Keratinocyte (primary cell): ENCODE results near the gene PNMT. TPM values are rescaled to one million over a fixed set of nuclear protein-coding genes. Genes with fewer than 3 reads are reported as not detected.

Experiments used
- DNase-seq: peaks from one replicate; pipeline ENCODE4 v3.0.0-alpha.2; 2011; ENCODE audit warnings: low read depth, missing footprints, low spot score
- FAIRE-seq: peaks from 2 replicates; lab custom pipeline; 2011; peaks lifted over from hg19 to GRCh38; lab: Jason Lieb, UNC
- H2AFZ ChIP-seq: 2 replicates; pipeline ENCODE4 v1.6.0; 2012; ENCODE audit warnings: low read length, control low read depth, inconsistent platforms; ENCODE audit not compliant: control insufficient read depth
- H3K27ac ChIP-seq: 2 replicates; pipeline ENCODE4 v1.5.1; 2011; ENCODE audit warnings: low read length; ENCODE audit not compliant: control insufficient read depth, insufficient read depth
- H3K27me3 ChIP-seq: 3 replicates; pipeline ENCODE4 v1.6.0; 2011; ENCODE audit warnings: low read length; ENCODE audit not compliant: control insufficient read depth, insufficient read depth; ENCODE audit errors: extremely low read depth
- H3K36me3 ChIP-seq, 2 experiments: 2 replicates in 1 of 2; 3 replicates in 1 of 2; pipeline ENCODE4 v1.5.1; 2011; ENCODE audit warnings: low read length in 2 of 2, mild to moderate bottlenecking in 1 of 2; ENCODE audit not compliant: control insufficient read depth in 2 of 2, insufficient read depth in 2 of 2; ENCODE audit errors: extremely low read depth in 1 of 2
- H3K4me1 ChIP-seq: 3 replicates; pipeline ENCODE4 v1.5.1; 2011; ENCODE audit warnings: low read length; ENCODE audit not compliant: control insufficient read depth, insufficient read depth; ENCODE audit errors: extremely low read depth
- H3K4me2 ChIP-seq: 3 replicates; pipeline ENCODE4 v1.6.0; 2011; ENCODE audit warnings: low read depth, low read length; ENCODE audit not compliant: control insufficient read depth, insufficient read depth; ENCODE audit errors: extremely low read depth
- H3K4me3 ChIP-seq, 3 experiments: fragments of 200-600 bp in 1 of 3; sonication (generic) in 1 of 3; 2 replicates in 2 of 3; 3 replicates in 1 of 3; pipeline ENCODE4 v1.5.1; 2011 to 2016; ENCODE audit warnings: low read length in 3 of 3, mild to moderate bottlenecking in 3 of 3, control low read depth in 2 of 3, inconsistent platforms in 1 of 3, low read depth in 1 of 3, mixed read lengths in 1 of 3, mixed run types in 1 of 3, moderate library complexity in 1 of 3; ENCODE audit not compliant: control insufficient read depth in 2 of 3, insufficient read depth in 2 of 3; ENCODE audit errors: extremely low read depth in 1 of 3
- H3K79me2 ChIP-seq: 2 replicates; pipeline ENCODE4 v1.6.0; 2012; ENCODE audit warnings: low read length; ENCODE audit not compliant: control insufficient read depth, insufficient read depth
- H3K9ac ChIP-seq: 3 replicates; pipeline ENCODE4 v1.6.0; 2011; ENCODE audit warnings: low read length; ENCODE audit not compliant: control insufficient read depth, insufficient read depth; ENCODE audit errors: extremely low read depth
- H3K9me1 ChIP-seq: 3 replicates; pipeline ENCODE4 v1.6.0; 2011; ENCODE audit warnings: low read length; ENCODE audit not compliant: control insufficient read depth, insufficient read depth; ENCODE audit errors: extremely low read depth
- H3K9me3 ChIP-seq: 2 replicates; pipeline ENCODE4 v1.5.1; 2012; ENCODE audit warnings: low read depth, low read length; ENCODE audit not compliant: control insufficient read depth
- H4K20me1 ChIP-seq: 3 replicates; pipeline ENCODE4 v1.6.0; 2011; ENCODE audit warnings: low read length; ENCODE audit not compliant: control insufficient read depth, insufficient read depth; ENCODE audit errors: extremely low read depth
- EZH2 ChIP-seq: IDR thresholded peaks from one replicate; pipeline ENCODE4 v1.6.1; 2012; ENCODE audit warnings: inconsistent platforms, mild to moderate bottlenecking, low read length, moderate library complexity
- dilution Hi-C: fragments of 300-500 bp; cut with MboI; formaldehyde crosslinking; loops from one replicate; pipeline ENCODE4 v1.7.0; 2020; ENCODE audit warnings: low sequenced_read_pairs; ENCODE audit not compliant: extremely low pct_ligation_motif_present
- polyA plus RNA-seq, 5 experiments: library from polyadenylated mRNA; depleted of rRNA in 3 of 5; stranded (reverse) in 3 of 5; stranded (forward) in 1 of 5; unstranded in 1 of 5; fragments of >200 nt; gene quantifications; 1 replicate in 1 of 5; 2 replicates in 3 of 5; 3 replicates in 1 of 5; pipeline versions ENCODE4 v1.2.1 to v1.2.3, GENCODE V29; 2011 to 2012; ENCODE audit warnings: missing spikeins in 2 of 5, low read depth in 1 of 5, low replicate concordance in 1 of 5
- TF ChIP-seq, protein P1 (sequence below), 3 experiments: IDR thresholded peaks in 1 of 3; conservative IDR thresholded peaks in 1 of 3; optimal IDR thresholded peaks in 1 of 3; 2 replicates in 2 of 3; 3 replicates in 1 of 3; pipeline versions ENCODE3 to v1.5.1; 2011; ENCODE audit warnings: low read length in 3 of 3, mild to moderate bottlenecking in 3 of 3, moderate library complexity in 2 of 3, control low read depth in 1 of 3, inconsistent platforms in 1 of 3; ENCODE audit not compliant: insufficient read depth in 2 of 3; ENCODE audit errors: extremely low read depth in 1 of 3

Gene PNMT
- polyA plus RNA-seq, 1 donor (not counting 4 experiments of a cell fraction or from before 2014, with no cell fraction given), result not detected

DNA sequence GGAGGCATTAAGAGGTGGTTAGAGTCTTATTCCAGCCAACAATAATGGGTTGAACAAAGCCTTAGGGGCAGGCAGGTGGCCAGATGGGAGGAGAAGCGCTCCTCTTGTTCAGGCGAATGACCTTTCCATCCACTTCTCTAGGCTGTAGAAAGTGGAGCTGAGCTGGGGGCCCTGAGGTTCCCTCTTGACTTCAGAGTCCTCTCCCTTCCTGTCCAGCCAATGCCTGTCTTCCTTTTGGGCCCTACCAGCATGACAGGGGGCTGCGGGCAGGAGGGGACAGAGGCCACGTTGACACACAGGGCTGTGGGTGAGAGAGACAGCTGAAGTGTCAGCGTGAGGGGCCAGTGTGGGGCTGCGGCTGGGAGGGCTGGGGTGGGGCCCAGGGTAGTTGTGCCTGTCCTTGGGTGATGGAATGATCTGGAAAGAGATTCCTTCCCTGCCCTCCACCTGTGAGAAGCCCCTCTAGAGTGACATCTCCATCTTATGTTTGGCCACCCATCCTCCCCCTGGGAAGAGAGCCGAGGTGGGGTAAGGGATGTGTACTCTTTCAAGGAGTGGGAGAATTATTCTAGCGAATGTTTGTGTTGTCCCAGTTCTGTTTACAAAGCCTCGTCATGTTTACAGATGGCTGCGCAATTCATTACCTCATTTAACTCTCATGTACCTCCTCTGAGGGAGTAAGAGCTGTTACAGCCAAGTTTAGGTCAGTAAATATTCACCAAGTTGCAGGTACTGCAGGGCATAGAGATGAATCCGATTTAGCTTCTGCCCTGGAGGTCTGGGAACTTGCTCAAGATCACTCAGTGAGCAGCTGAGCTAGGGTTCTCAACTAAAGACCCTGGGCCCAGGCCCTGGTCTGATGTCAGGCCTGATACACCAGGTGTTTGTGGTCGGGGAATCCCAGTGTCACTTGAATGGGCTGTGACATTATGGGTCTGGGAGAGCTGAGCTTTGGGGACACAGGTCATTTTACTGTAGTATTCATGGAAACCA lies 34.9 kb downstream of the PNMT start:
- Histone ChIP-seq H3K9me1 (peaks cover 4% of the 10 kb centered on the region), H3K36me3 (peaks cover 0 to 7% of the 10 kb centered on the region in 2 experiments), H2AFZ (no peak overlapping the region), H3K27me3 (no peaks in the 10 kb centered on the region), H4K20me1 (no peaks in the 10 kb centered on the region), H3K4me3 (no peak overlapping the region), H3K79me2 (peaks cover 22% of the 10 kb centered on the region), H3K4me1 (peaks cover 40% of the 10 kb centered on the region), H3K9ac (no peak overlapping the region), H3K4me2 (no peak overlapping the region), H3K9me3 (no peaks in the 10 kb centered on the region), H3K27ac (no peak overlapping the region)
- DNase-seq (no peak), FAIRE-seq (no peak)
- TF ChIP-seq, protein P1, sequence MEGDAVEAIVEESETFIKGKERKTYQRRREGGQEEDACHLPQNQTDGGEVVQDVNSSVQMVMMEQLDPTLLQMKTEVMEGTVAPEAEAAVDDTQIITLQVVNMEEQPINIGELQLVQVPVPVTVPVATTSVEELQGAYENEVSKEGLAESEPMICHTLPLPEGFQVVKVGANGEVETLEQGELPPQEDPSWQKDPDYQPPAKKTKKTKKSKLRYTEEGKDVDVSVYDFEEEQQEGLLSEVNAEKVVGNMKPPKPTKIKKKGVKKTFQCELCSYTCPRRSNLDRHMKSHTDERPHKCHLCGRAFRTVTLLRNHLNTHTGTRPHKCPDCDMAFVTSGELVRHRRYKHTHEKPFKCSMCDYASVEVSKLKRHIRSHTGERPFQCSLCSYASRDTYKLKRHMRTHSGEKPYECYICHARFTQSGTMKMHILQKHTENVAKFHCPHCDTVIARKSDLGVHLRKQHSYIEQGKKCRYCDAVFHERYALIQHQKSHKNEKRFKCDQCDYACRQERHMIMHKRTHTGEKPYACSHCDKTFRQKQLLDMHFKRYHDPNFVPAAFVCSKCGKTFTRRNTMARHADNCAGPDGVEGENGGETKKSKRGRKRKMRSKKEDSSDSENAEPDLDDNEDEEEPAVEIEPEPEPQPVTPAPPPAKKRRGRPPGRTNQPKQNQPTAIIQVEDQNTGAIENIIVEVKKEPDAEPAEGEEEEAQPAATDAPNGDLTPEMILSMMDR (optimal IDR thresholded peaks at IDR 0.05 in 1 of 3, IDR thresholded peaks at IDR 0.05 in 1 of 3, conservative IDR thresholded peaks at IDR 0.05 in 1 of 3; ENCODE audit: extremely low read depth in 1 of 3, insufficient read depth in 2 of 3, low read length in 3 of 3), result no peak
- no peak for TF ChIP-seq EZH2
- dilution Hi-C loops, result no loop called here

DNA sequence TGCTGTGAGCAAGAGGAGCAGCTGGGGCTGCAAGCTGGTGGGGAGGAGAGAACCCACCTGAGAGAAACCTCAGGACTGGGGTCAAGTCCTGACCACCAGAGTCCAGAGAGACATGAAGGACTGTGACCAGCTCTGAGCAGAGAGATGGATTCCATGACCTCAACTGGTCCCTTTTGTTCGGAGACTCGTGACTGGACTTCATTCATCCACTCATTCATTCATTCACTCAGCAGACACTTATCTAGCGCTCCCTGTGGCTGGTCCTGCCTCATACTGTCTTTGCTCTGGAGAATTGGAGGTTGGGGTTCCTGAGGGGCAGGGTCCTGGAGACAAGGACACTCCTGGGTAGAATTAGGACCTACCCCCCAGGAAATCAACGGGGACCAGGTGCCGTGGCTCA lies 35.7 kb downstream of the PNMT start:
- Histone ChIP-seq H3K9me3 (no peaks in the 10 kb centered on the region), H3K4me3 (no peak overlapping the region), H3K79me2 (peaks cover 22% of the 10 kb centered on the region), H3K9ac (no peak overlapping the region), H3K9me1 (peaks cover 4% of the 10 kb centered on the region), H2AFZ (no peak overlapping the region), H3K4me2 (no peak overlapping the region), H3K27me3 (no peaks in the 10 kb centered on the region), H3K27ac (no peak overlapping the region), H3K4me1 (peaks cover 40% of the 10 kb centered on the region), H4K20me1 (no peaks in the 10 kb centered on the region), H3K36me3 (peaks cover 0 to 13% of the 10 kb centered on the region in 2 experiments)
- dilution Hi-C loops, result no loop called here
- DNase-seq, result no peak
- FAIRE-seq, result no peak
- TF ChIP-seq EZH2, result no peak
- TF ChIP-seq, protein P1 (optimal IDR thresholded peaks at IDR 0.05 in 1 of 3, IDR thresholded peaks at IDR 0.05 in 1 of 3, conservative IDR thresholded peaks at IDR 0.05 in 1 of 3; ENCODE audit: extremely low read depth in 1 of 3, insufficient read depth in 2 of 3, low read length in 3 of 3), result no peak
